Dermis microvascular lymphatic vessel endothelial cell (primary cell): ENCODE measurements around the gene SPAM1. TPM values are rescaled to one million over a fixed set of nuclear protein-coding genes. Genes with fewer than 3 reads are reported as not detected.
"Not testable (repeated sequence)": the region's sequence is repeated elsewhere in the genome, so short reads cannot be mapped to it uniquely, and the experiment has no call there.

Source experiments
- DNase-seq, 2 donors: peaks; one replicate each; pipeline versions ENCODE4 v3.0.0 to v3.0.0-alpha.2; 2010; ENCODE audit warnings: low read depth in 2 of 2
- total RNA-seq: library from RNA; depleted of rRNA; stranded (reverse); fragments of >200 nt; gene quantifications from 2 replicates; pipeline ENCODE4 v1.2.1, GENCODE V29; 2014

Gene SPAM1
- total RNA-seq, 1 donor from 2014 or later = not detected

GRCh38 chr7:123958186-123958703 is 33.2 kb downstream of the SPAM1 start:
- DNase-seq = no peak

GRCh38 chr7:123961771-123962170 is 36.7 kb downstream of the SPAM1 start:
- peak in 1 of 2 donors; percentile 23 for DNase-seq

- DNase-seq = peak in 1 of 2 donors; percentile 12
Observed at GRCh38 chr7:123966936-123967335, 41.9 kb downstream of the SPAM1 start.

GRCh38 chr7:123972045-123972444 is 47.0 kb downstream of the SPAM1 start:
- no peak for DNase-seq

GRCh38 chr7:123972831-123973230 is 47.8 kb downstream of the SPAM1 start:
- DNase-seq = no peak

GRCh38 chr7:123974326-123974908 is 49.4 kb downstream of the SPAM1 start:
- DNase-seq = no peak

GRCh38 chr7:123975084-123975483 is 50.0 kb downstream of the SPAM1 start:
- no peak for DNase-seq

GRCh38 chr7:123977081-123977480 is 52.0 kb downstream of the SPAM1 start:
- no peak for DNase-seq

- DNase-seq = no peak
Observed at GRCh38 chr7:123979876-123980275, 54.8 kb downstream of the SPAM1 start.

- DNase-seq = no peak
Observed at GRCh38 chr7:123987445-123987844, 62.4 kb downstream of the SPAM1 start.

GRCh38 chr7:123992913-123993518 is 68.0 kb downstream of the SPAM1 start:
- no peak for DNase-seq

GRCh38 chr7:123993996-123994395 is 69.0 kb downstream of the SPAM1 start:
- DNase-seq = no peak

- DNase-seq = no peak
Observed at GRCh38 chr7:123994449-123994848, 69.4 kb downstream of the SPAM1 start.

- no peak for DNase-seq
Observed at GRCh38 chr7:123995617-123996326, 70.7 kb downstream of the SPAM1 start.

GRCh38 chr7:123996327-123996625 is 71.2 kb downstream of the SPAM1 start:
- DNase-seq = no peak

GRCh38 chr7:123998921-123999320 is 73.9 kb downstream of the SPAM1 start:
- DNase-seq = no peak

- no peak for DNase-seq
Observed at GRCh38 chr7:123999703-124000102, 74.7 kb downstream of the SPAM1 start.

GRCh38 chr7:124008296-124008695 is 83.3 kb downstream of the SPAM1 start:
- DNase-seq = not testable (repeated sequence)

- DNase-seq = no peak
Observed at GRCh38 chr7:124009321-124009720, 84.3 kb downstream of the SPAM1 start.
